ENCODE data around the gene FATE1. TPM values are rescaled to one million over a fixed set of nuclear protein-coding genes. Genes with fewer than 3 reads are reported as not detected.
A peak's percentile ranks its signal among the peaks of the same experiment; 100 is the strongest.

The FATE1 gene
- total and polyA plus RNA-seq, 12 donors = 0.29 to 25.6 (median 0.61) TPM; not detected in 5

GRCh38 chrX:151711154-151711553 is 4.7 kb upstream of the FATE1 start:
- Histone ChIP-seq H3K9me3 (replicated peaks in 1 of 3) (no peaks in the 10 kb centered on the region), H3K4me3 (no peak overlapping the region), H3K27ac (no peak overlapping the region), H3K27me3 (peaks cover 2% of the 10 kb centered on the region), H3K4me1 (replicated peaks in 1 of 2) (no peaks in the 10 kb centered on the region), H3K36me3 (replicated peaks in 1 of 2) (no peaks in the 10 kb centered on the region)
- WGBS, 4 donors = 33 to 69% (median 49%) methylated on average over 3 to 5 of the region's 5 CpGs
- no peak for DNase-seq
- intact Hi-C loops (cut with DNase I) = no loop called here
- no peak for TF ChIP-seq POLR2A (IDR thresholded peaks at IDR 0.05)
- no peak for TF ChIP-seq CTCF (IDR thresholded peaks at IDR 0.05)

- Histone ChIP-seq H3K36me3 (replicated peaks in 1 of 2) (no peaks in the 10 kb centered on the region), H3K4me3 (no peak overlapping the region), H3K9me3 (replicated peaks in 1 of 3) (no peaks in the 10 kb centered on the region), H3K27me3 (peaks cover 2% of the 10 kb centered on the region), H3K4me1 (replicated peaks in 1 of 2) (no peaks in the 10 kb centered on the region), H3K27ac (no peak overlapping the region)
- no peak for DNase-seq
- 38 to 45% (median 42%) methylated on average over 2 of the region's 2 CpGs; no CpG with 5 or more reads in 1 of the 4 donors for WGBS, 4 donors
- no peak for TF ChIP-seq CTCF (IDR thresholded peaks at IDR 0.05)
- TF ChIP-seq POLR2A (IDR thresholded peaks at IDR 0.05) = no peak
- intact Hi-C loops (cut with DNase I) = no loop called here
Measured at GRCh38 chrX:151711787-151712186, 4.0 kb upstream of the FATE1 start.

GRCh38 chrX:151712253-151712652 is 3.6 kb upstream of the FATE1 start:
- Histone ChIP-seq H3K36me3 (replicated peaks in 1 of 2) (no peaks in the 10 kb centered on the region), H3K27ac (no peak overlapping the region), H3K9me3 (replicated peaks in 1 of 3) (no peaks in the 10 kb centered on the region), H3K4me1 (replicated peaks in 1 of 2) (no peaks in the 10 kb centered on the region), H3K27me3 (peaks cover 2% of the 10 kb centered on the region), H3K4me3 (no peak overlapping the region)
- intact Hi-C loops (cut with DNase I) = no loop called here
- TF ChIP-seq CTCF (IDR thresholded peaks at IDR 0.05) = no peak
- TF ChIP-seq POLR2A (IDR thresholded peaks at IDR 0.05) = no peak
- no peak for DNase-seq
- WGBS, 4 donors = 34 to 70% (median 49%) methylated on average over 3 of the region's 3 CpGs

- no peaks in the 10 kb centered on the region for H3K9me3 ChIP-seq (replicated peaks in 1 of 3)
- no peak overlapping the region for H3K27ac ChIP-seq
- no peaks in the 10 kb centered on the region for H3K36me3 ChIP-seq (replicated peaks in 1 of 2)
- H3K4me3 ChIP-seq = no peak overlapping the region
- peaks cover 2% of the 10 kb centered on the region for H3K27me3 ChIP-seq
- no peaks in the 10 kb centered on the region for H3K4me1 ChIP-seq (replicated peaks in 1 of 2)
- TF ChIP-seq CTCF (IDR thresholded peaks at IDR 0.05) (peak in 5 of 6 experiments; percentile 13 to 39 (median 24)), POLR2A (IDR thresholded peaks at IDR 0.05) (no peak)
- whole genome bisulfite sequencing, 4 donors = 45 to 59% (median 57%) methylated on average over 1 to 3 of the region's 3 CpGs
- intact Hi-C loops (cut with DNase I) = no loop called here
- DNase-seq = peak in 2 of 7 donors; percentile 17 to 18
Measured at GRCh38 chrX:151713849-151714248, 2.0 kb upstream of the FATE1 start.

All from adrenal gland (tissue), 12 donors.